Liver (tissue), 9 donors: ENCODE data around the gene CDC42SE2. TPM values are rescaled to one million over a fixed set of nuclear protein-coding genes. Genes with fewer than 3 reads are reported as not detected.
A peak's percentile ranks its signal among the peaks of the same experiment; 100 is the strongest.

Source experiments
- DNase-seq: peaks from one replicate; pipeline ENCODE4 v3.0.0-alpha.2; 2017; ENCODE audit warnings: low spot score
- H3K27ac ChIP-seq, 2 donors: one replicate each; pipeline ENCODE4 v1.7.0; 2013; ENCODE audit warnings: inconsistent platforms in 2 of 2, low read length in 2 of 2, control low read depth in 1 of 2, low read depth in 1 of 2, mild to moderate bottlenecking in 1 of 2
- H3K27me3 ChIP-seq, 4 donors: one replicate each; pipeline versions ENCODE4 v1.6.1 to v1.7.0; 2013; ENCODE audit warnings: low read length in 3 of 4, inconsistent platforms in 1 of 4, mild to moderate bottlenecking in 1 of 4, moderate library complexity in 1 of 4; ENCODE audit not compliant: control insufficient read depth in 4 of 4, insufficient read depth in 4 of 4
- H3K36me3 ChIP-seq, 4 donors: one replicate each; pipeline versions ENCODE4 v1.6.1 to v1.7.0; 2013; ENCODE audit warnings: low read length in 3 of 4, mild to moderate bottlenecking in 3 of 4, low read depth in 1 of 4, moderate library complexity in 1 of 4; ENCODE audit not compliant: control insufficient read depth in 4 of 4, insufficient read depth in 3 of 4
- H3K4me1 ChIP-seq, 4 donors: one replicate each; pipeline versions ENCODE4 v1.6.1 to v1.7.0; 2013; ENCODE audit warnings: low read length in 3 of 4, mild to moderate bottlenecking in 3 of 4, moderate library complexity in 1 of 4; ENCODE audit not compliant: control insufficient read depth in 4 of 4, insufficient read depth in 4 of 4
- H3K4me3 ChIP-seq, 3 donors: one replicate each; pipeline versions ENCODE4 v1.6.1 to v1.7.0; 2013; ENCODE audit warnings: low read length in 3 of 3, control low read depth in 1 of 3, low read depth in 1 of 3, mild to moderate bottlenecking in 1 of 3
- H3K9ac ChIP-seq, 2 donors: one replicate each; pipeline ENCODE4 v1.7.0; 2013; ENCODE audit warnings: low read length in 2 of 2, mild to moderate bottlenecking in 2 of 2, moderate library complexity in 2 of 2, control low read depth in 1 of 2, low read depth in 1 of 2
- H3K9me3 ChIP-seq, 4 donors: one replicate each; pipeline versions ENCODE4 v1.6.1 to v1.7.0; 2013; ENCODE audit warnings: low read length in 3 of 4; ENCODE audit not compliant: control insufficient read depth in 4 of 4
- ATF3 ChIP-seq: IDR thresholded peaks from 2 replicates; pipeline ENCODE4 v1.6.1; 2016; ENCODE audit warnings: antibody characterized with exemption
- CTCF ChIP-seq: fragments of 150-350 bp; IDR thresholded peaks from 2 replicates; pipeline ENCODE4 v1.5.1; 2017; ENCODE audit warnings: improper control_type of control experiment, low read depth, low read length; ENCODE audit not compliant: missing input control
- EGR1 ChIP-seq, 2 donors: IDR thresholded peaks; 2 replicates each; pipeline ENCODE4 v1.6.1; 2016 to 2018; ENCODE audit warnings: antibody characterized with exemption in 2 of 2, low read depth in 2 of 2
- FOXA1 ChIP-seq: IDR thresholded peaks from 2 replicates; pipeline ENCODE4 v1.6.1; 2016; ENCODE audit warnings: antibody characterized with exemption
- FOXA2 ChIP-seq: IDR thresholded peaks from 2 replicates; pipeline ENCODE4 v1.6.1; 2016; ENCODE audit warnings: antibody characterized with exemption
- GABPA ChIP-seq, 2 donors: IDR thresholded peaks in 1 of 2; conservative IDR thresholded peaks in 1 of 2; 2 replicates each; pipeline ENCODE4 v1.6.1; 2016; ENCODE audit warnings: antibody characterized with exemption in 2 of 2, mild to moderate bottlenecking in 1 of 2, moderate library complexity in 1 of 2
- HNF4A ChIP-seq, 2 donors: conservative IDR thresholded peaks; 2 replicates each; pipeline ENCODE4 v1.6.1; 2016; ENCODE audit warnings: antibody characterized with exemption in 2 of 2, mild to moderate bottlenecking in 2 of 2
- HNF4G ChIP-seq: IDR thresholded peaks from 2 replicates; pipeline ENCODE4 v1.6.1; 2016; ENCODE audit warnings: antibody characterized with exemption
- JUND ChIP-seq, 2 donors: IDR thresholded peaks; 2 replicates each; pipeline ENCODE4 v1.6.1; 2016; ENCODE audit warnings: antibody characterized with exemption in 2 of 2
- MAX ChIP-seq: IDR thresholded peaks from 2 replicates; pipeline ENCODE4 v1.6.1; 2016; ENCODE audit warnings: antibody characterized with exemption
- NR2F2 ChIP-seq: IDR thresholded peaks from 2 replicates; pipeline ENCODE4 v1.6.1; 2016; ENCODE audit warnings: antibody characterized with exemption
- RAD21 ChIP-seq, 2 donors: IDR thresholded peaks; 2 replicates each; pipeline ENCODE4 v1.6.1; 2016; ENCODE audit warnings: antibody characterized with exemption in 2 of 2, mild to moderate bottlenecking in 2 of 2
- REST ChIP-seq: IDR thresholded peaks from 2 replicates; pipeline ENCODE4 v1.6.1; 2016; ENCODE audit warnings: antibody characterized with exemption, mild to moderate bottlenecking
- RXRA ChIP-seq, 2 donors: IDR thresholded peaks; 2 replicates each; pipeline ENCODE4 v1.6.1; 2017 to 2018; ENCODE audit warnings: antibody characterized with exemption in 2 of 2, mild to moderate bottlenecking in 1 of 2
- SP1 ChIP-seq: IDR thresholded peaks from 2 replicates; pipeline ENCODE4 v1.6.1; 2018; ENCODE audit warnings: antibody characterized with exemption, mild to moderate bottlenecking
- TAF1 ChIP-seq: conservative IDR thresholded peaks from 2 replicates; pipeline ENCODE4 v1.6.1; 2016; ENCODE audit warnings: antibody characterized with exemption, mild to moderate bottlenecking
- YY1 ChIP-seq: IDR thresholded peaks from 2 replicates; pipeline ENCODE4 v1.6.1; 2016; ENCODE audit warnings: antibody characterized with exemption, mild to moderate bottlenecking
- ZBTB33 ChIP-seq: IDR thresholded peaks from 2 replicates; pipeline ENCODE4 v1.6.1; 2016; ENCODE audit warnings: antibody characterized with exemption
- WGBS: extraction: QIAGEN DNeasy Blood & Tissue Kit; methylation state at CpG from one replicate; pipeline ENCODE4 v1.1.7; 2013; 5-methylcytosine and 5-hydroxymethylcytosine counted together
- polyA plus RNA-seq, 2 donors: library from polyadenylated mRNA; stranded (reverse) in 1 of 2; unstranded in 1 of 2; fragments of 200-250 nt in 1 of 2; fragments of >200 nt in 1 of 2; fragmentation: Nextera tagmentation in 1 of 2; extraction: Ambion mirVana in 1 of 2; gene quantifications; one replicate each; pipeline versions ENCODE4 v1.2.1 to v1.2.3, GENCODE V29; 2013 to 2015
- total RNA-seq, 2 donors: library from RNA; depleted of rRNA; stranded (reverse); fragments of >200 nt; gene quantifications; one replicate each; pipeline ENCODE4 v1.2.3, GENCODE V29; 2014
- donor health status: healthy.
- donor health status: healthy.
- donor health status: healthy.
- donor health status: healthy.
- donor health status: healthy.

The CDC42SE2 gene
- total and polyA plus RNA-seq, 4 donors: 7.8 to 31.7 (median 17.0) TPM

- TF ChIP-seq REST (no peak), HNF4A (conservative IDR thresholded peaks at IDR 0.05) (peak; percentile 83 to 89), RXRA (IDR thresholded peaks at IDR 0.05) (peak in 1 of 2 donors; percentile 21), ZBTB33 (no peak), MAX (peak; percentile 91), FOXA1 (no peak), YY1 (no peak), HNF4G (peak; percentile 63), NR2F2 (no peak), EGR1 (IDR thresholded peaks at IDR 0.05; ENCODE audit: low read depth in 2 of 2) (no peak), CTCF (no peak), FOXA2 (no peak), TAF1 (no peak), GABPA (IDR thresholded peaks at IDR 0.05 in 1 of 2, conservative IDR thresholded peaks at IDR 0.05 in 1 of 2) (no peak), SP1 (peak; percentile 57), RAD21 (IDR thresholded peaks at IDR 0.05) (peak; percentile 8 to 46), ATF3 (no peak), JUND (IDR thresholded peaks at IDR 0.05) (no peak)
- Histone ChIP-seq H3K4me1 (peaks cover 0 to 8% (median 5%) of the 10 kb centered on the region in 4 donors), H3K27ac (peak overlapping the region in 1 of 2 donors; percentile 39), H3K9ac (no peak overlapping the region), H3K4me3 (no peak overlapping the region), H3K9me3 (peaks cover 0 to 8% (median 2%) of the 10 kb centered on the region in 4 donors), H3K27me3 (no peaks in the 10 kb centered on the region), H3K36me3 (peaks cover 0 to 3% (median under 1%) of the 10 kb centered on the region in 4 donors)
- WGBS: 56% methylated on average over 6 of the region's 6 CpGs
- no peak for DNase-seq
Observed at GRCh38 chr5:131406975-131407638, 143.3 kb downstream of the CDC42SE2 start.
